Activated T-cell treated with anti-CD3 and anti-CD28 coated beads, Interleukin-2, amount 50 U/mL, for 1 hour (primary cell): ENCODE data around the gene MYH7.

Experiments used
- DNase-seq: peaks from one replicate; pipeline ENCODE4 v3.0.0-alpha.2; 2020

Gene MYH7

DNA sequence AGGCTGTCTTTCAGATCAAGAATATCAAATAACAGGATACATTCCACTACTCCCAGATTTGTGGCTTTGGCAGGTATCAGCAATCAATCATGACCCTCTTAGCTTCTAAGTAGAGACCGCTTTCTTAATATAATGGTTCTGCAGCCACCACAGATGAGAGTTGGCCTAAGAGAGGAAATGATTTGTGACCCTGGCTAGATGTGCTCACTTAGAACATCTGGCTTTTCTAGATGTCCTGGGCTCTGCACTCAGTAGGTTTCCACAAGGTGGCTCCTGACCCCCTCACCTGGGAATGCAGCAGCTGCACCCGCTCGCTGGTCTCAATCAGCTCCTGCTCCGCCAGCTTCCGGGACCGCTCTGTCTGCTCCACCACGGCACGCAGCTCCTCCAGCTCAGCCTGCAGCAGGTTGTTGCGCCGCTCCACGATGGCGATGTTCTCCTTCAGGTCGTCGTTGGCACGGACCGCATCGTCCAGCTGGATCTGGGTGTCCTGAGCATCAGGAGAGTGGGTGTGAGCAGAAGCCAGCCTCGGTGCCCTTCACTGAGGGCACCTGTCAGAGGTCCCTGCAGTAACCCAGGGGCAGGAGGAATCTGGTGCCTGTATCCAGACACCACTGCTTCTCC, 49.7 kb downstream of the MYH7 start:
- DNase-seq = no peak

DNA sequence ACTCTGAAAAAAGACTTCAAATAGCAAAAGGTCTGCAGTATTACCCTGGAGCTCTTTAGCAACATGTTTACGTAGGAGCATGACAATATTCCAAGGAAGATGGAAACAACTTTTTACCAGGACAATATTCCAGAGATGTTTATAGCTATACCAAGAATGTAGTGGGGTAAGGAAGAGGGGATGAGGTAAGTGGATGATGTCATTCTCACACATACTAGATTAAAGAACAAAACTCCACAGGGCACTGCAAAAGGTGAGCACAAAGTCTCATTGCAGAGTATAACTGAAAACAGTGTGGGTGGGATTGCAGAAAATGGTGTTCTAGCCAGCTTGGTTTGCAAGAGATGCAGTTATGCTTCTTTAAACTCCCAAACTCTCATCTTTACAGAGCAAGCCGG, 50.2 kb downstream of the MYH7 start:
- no peak for DNase-seq

DNA sequence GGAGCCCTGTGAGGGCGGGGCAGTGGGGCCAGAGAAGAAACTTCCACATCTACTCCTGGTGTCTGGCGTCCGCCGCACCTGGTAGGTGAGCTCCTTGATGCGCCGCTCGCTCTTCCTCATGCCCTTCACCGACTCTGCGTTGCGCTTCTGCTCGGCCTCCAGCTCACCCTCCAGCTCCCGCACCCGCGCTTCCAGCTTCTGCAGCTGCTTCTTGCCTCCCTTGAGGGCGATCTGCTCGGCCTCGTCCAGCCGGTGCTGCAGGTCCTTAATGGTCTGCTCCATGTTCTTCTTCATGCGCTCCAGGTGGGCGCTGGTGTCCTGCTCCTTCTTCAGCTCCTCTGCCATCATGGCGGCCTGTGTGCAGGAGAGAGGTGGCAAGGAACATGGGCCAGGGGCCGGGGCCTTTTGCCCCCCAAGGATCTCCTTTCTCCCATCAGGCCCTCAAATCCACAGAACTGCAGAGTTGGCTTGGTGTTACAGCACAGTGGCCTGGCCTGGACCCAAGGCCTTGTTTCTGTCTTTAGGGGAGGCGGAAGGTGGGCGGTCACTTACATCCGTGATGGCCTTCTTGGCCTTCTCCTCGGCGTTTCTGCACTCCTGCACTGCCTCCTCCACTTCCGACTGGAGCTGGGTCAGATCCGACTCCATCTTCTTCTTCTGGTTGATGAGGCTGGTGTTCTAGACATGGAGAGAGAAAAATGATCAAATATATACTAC, 50.9 kb downstream of the MYH7 start:
- no peak for DNase-seq

DNA sequence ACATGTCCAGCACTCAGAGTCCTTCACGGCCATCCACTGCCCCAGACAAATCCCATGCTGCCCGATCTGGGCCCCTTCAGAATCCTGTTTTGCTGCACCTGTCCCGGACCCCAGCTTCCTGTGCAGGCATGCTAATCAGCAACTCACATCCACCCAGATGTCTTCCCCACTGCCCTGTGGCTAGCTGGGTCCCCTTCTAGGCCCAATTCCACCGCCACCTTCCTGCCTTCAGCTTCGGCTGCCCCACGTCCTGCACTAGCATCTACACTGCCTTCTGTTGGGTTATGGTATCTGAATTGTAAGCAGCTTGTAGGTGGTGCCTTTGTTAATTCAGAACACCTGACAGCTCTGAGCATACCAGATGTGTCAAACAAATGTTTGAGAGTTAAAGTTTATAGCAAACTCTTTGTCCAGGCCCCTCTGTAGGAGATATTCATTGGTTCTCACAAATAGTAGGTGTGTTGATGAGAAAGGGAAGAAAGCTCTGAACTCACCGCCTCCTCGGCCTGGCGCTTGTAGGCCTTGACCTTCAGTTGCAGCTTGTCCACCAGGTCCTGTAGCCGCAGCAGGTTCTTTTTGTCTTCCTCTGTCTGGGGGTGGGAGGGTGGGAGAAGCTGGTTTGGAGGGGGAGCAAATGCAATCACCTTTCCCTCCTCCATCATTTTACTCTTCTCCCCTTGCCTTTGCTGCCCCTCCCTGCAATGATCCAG, 52.6 kb downstream of the MYH7 start:
- no peak for DNase-seq

DNA sequence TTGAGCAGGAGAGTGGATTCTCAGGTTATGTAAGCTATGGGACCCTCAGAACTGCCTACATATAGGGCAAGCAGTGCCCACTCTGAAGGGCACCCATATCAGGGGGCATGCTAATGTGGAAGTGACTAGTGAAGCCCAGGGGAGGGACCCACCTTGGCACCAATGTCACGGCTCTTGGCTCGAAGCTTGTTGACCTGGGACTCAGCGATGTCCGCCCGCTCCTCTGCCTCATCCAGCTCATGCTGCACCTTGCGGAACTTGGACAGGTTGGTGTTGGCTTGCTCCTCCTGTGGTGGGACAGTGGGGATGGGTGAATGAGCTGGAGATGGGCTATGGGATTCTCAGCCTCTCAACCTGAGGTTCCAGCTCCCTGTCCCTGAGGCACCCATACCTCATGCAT, 53.2 kb downstream of the MYH7 start:
- DNase-seq = no peak

DNA sequence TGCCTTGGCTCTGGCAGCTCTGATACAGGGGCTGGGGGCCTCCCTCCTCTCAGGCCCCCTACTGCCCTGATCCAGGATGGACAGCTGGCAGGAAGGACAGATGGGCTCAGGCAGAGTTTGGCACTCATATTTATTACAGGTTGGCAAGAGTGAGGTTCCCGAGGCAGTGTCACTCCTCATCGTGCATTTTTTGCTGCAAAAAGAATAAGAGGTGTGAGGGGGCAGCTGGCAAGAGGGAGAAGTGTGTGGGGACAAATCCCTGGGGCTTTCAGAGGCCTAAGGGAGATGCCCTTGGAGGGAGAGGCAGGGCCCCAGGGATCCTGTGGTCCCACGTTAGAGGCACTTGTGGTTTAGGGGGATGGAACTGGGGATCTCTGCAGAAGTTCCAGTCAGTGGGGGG, 53.6 kb downstream of the MYH7 start:
- no peak for DNase-seq

DNA sequence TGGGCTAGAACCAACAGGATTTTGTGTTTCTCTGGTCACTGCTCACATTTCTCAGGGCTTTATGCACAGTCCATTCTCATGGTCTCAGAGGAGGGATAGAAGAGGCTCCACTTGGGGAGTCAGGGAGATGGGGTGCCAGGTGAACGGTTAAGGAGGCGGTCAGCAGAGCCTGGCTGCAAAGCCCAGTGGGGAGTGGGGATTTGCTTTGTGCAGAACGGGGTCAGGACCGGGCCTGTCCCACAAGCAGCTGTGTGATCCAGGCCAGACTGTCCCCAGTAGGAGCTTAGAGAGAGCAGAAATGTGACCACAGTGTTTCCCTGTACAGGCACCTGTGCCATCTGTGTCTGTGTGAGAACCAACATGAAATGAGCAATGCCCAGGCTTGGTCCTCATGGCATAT, 54.5 kb downstream of the MYH7 start:
- no peak for DNase-seq

DNA sequence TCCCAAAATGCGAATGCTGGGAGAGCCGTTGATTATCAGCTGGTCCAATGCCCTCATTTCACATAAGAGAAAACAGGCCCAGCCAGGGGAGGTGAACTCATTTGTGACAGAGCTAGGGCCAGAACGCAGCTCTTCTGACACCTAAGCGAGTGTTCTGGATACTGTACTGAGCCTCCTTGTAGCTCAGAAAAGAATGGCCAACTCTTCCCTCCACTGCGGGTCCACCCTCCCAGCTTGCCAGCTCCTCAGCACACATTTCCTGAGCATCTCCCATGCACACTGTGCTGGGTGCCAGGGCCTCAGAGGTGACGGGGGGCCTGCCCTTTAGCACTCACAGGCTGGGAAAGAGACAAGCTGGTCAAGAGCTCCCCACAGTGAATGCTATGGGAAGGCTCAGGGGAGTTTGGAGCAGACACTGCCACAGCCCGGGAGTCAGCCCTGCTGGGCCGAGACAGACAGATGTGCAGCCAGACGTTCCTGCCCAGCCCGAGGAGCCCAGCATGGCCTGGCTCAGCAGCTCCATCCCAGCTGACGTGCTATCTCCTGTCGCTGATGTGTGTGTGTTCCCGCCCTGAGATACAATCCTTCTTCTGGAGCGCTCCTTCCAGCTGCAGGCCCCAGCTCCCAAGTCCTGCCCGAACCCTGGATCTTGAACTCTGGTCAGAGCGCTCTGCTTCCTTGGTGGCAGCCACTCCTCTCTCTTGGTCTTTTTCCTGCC, 55.1 kb downstream of the MYH7 start:
- DNase-seq = no peak

DNA sequence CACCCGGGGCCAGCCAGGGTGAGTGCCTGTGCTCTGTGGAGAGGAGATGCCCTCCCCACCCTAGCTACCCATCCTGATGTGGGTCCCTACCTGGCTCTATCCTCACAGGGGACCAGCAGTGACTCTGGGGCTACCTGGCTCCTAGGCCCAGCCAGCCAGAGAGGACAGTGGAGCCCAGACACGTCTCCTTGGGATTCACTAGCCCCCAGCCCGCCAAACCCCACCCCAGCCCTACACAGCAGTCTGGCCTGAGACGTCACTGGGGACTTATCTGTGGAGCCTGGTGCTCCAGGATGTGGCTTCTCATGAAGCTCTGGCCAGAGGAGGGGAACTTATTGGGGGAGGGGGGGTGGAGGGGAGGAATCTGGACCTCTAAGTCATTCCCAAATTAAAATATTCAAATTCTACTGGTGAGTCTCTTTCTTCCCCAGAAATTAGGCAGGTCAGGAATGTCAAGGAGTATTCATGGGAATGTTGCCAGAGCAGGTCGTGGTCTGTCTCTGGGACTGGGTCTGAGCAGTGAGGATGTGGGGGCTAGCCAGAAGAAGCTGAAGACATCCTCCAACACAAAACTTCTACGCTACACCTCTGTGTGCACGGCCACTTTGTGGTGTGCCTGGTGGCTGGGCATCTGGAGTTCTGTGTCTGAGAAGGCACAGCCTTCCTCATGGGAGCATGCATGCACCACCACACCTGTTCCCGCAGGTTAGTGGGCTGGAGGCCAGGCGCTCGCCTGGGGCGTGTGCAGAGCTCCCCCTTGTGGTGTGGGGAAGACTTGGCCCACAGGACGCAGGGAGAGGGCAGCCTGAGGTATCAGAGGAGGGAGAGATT, 55.9 kb downstream of the MYH7 start:
- DNase-seq = peak; percentile 76

DNA sequence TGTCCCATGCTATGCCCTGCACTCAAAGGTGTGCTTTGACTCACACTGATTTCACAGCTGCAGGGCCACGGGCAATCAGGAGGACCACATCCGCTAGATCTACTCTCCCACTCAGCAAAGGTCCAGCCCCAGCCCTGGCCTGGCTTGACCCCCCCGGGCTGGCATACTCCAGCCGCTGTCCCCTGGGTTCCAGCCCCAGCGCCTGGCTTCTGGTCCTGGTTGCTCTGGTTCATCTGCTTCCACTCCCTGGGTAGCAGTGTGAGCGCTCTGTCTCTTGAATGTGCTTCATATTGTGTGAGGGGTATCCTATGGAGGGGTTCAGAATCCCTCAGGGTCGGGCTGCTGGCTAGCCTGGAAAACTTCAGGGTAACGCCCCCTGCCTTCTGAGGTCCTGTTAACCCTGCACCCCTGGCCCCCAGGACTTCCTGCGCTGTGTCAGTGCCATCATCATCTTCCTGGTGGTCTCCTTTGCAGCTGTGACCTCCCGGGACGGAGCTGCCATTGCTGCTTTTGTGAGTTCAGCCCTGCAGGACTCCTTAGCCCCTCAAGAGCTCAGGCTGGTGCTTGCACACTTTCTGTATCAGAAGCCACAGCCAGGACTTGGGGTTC, 56.7 kb downstream of the MYH7 start:
- DNase-seq = no peak

DNA sequence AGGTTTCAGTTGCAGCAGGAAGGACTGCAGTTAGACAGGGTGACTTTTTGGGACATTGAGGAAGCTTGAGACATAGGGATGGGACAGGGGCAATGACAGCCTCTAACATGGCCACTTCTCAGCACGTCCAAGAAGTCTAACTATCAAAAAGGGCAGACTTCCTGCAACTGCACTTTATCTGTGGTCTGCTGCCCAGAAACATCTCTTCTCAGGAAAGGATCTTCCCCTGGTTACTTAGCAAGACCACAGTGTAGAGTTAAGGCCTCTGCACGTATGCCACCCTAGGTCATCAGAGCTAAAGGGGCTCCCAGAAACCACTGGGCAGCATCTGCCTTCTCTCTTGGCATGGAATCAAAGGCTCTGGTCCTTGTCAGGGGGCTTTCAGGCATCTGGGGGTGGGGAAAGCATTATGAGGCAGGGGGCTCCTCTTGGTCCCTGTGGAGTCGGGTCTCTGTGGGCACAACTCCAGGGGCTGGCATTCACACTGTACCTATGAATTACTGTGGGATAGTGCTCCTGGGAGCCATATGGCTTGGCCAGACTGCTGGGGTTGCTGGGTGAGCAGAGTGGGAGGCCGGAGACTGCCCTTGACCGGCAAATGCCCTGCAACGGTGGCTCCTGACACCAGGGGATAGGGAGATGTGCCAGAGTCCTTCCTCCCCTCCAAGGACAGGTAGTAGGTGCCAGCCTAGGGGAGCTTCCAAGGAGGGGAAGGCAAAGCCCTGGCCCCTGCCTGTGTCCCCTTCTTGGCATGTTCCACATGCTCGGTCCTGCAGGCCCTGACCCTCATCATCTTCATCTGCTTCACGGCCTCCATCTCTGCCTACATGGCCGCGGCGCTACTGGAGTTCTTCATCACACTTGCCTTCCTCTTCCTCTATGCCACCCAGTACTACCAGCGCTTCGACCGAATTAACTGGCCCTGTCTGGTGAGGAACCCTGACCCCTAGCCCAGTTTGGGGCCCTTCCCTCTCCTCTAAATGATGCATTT, 57.6 kb downstream of the MYH7 start:
- DNase-seq = no peak

DNA sequence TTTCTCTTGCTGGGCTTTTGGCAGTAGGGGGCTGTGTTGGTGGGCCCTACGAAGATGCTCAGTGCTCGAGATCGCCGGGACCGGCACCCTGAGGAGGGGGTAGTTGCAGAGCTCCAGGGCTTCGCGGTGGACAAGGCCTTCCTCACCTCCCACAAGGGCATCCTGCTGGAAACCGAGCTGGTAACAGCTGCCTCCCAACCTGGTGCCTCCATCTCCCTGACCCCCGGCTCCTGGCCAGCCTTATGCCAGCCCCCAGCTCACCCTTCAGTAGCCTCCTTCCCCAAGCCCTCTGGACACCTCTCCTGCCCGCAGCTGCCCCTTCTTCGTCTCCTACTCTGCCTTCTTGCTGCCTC, 58.3 kb downstream of the MYH7 start:
- DNase-seq = no peak

DNA sequence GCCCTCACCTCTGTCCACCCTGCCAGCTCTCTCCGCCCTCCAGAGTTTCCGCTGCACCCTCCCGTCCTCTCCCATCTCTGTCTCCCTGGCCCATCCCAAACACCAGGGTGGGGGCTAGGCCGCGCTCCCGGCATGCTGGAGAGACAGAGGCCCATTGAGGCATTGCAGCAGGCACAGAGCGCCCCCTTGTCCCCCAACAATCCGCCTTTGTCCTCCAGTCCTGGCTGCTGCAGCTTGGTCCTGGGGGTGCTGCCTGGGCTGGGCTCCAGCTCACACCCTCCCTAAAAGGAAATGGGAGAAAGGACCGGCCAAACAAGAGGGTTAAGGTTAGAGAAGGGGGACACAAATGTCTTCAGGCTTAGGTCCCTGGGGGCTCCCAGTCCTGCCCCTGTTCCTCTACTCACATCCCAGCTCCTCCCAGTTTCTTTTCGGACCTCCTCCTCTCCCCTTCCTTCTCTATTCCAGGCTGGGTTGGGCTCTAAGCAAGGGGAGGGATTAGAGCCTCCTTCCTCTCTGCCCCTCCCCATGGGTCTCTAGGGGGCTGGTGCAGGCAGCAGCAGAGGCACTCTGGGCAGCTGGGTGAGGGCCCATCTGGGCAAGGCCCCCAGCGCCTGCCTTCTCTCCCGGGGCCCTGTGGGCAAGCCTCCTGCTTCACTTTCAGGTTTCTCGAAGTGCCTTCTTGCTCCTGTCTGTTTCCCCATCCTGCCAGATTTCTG, 58.8 kb downstream of the MYH7 start, which contains the start of gene CMTM5:
CMTM5 (plus strand) TSS at position 565 of the 716 bp plus-strand sequence. CDS start 206 bp downstream, outside the sequence.
- no peak for DNase-seq

DNA sequence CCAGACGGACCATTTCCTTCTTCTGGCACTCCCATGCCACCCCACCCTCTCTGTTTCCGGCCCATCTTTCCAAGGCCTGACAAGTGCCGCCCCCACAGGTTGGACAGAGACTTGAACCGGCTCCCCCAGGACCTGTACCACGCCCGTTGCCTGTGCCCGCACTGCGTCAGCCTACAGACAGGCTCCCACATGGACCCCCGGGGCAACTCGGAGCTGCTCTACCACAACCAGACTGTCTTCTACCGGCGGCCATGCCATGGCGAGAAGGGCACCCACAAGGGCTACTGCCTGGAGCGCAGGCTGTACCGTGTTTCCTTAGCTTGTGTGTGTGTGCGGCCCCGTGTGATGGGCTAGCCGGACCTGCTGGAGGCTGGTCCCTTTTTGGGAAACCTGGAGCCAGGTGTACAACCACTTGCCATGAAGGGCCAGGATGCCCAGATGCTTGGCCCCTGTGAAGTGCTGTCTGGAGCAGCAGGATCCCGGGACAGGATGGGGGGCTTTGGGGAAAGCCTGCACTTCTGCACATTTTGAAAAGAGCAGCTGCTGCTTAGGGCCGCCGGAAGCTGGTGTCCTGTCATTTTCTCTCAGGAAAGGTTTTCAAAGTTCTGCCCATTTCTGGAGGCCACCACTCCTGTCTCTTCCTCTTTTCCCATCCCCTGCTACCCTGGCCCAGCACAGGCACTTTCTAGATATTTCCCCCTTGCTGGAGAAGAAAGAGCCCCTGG, 59.8 kb downstream of the MYH7 start:
- DNase-seq = no peak

DNA sequence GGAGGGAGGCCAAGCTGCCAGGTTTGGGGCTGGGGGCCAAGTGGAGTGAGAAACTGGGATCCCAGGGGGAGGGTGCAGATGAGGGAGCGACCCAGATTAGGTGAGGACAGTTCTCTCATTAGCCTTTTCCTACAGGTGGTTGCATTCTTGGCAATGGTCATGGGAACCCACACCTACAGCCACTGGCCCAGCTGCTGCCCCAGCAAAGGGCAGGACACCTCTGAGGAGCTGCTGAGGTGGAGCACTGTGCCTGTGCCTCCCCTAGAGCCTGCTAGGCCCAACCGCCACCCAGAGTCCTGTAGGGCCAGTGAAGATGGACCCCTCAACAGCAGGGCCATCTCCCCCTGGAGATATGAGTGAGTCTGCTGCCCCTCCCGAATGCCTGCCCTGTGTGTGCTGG, 62.4 kb downstream of the MYH7 start:
- no peak for DNase-seq

DNA sequence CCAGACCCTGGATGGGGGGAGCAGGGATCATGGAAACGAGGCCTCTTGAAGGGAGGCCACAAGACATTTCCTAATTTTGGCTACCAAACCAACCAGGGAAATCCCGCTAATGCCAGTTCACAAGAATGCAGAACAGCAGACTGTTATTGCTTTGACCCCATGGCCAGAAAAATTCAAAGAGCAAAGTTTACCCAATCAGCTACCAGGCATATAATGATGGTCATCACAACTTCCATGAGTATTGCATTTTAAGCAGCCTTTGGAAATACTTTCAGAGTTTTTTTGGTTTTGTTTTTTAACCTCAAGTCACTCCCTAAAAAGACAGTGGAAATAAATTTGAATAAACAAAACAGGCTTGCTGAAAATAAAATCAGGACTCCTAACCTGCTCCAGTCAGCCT, 63.0 kb downstream of the MYH7 start, which contains the start of gene IL25:
IL25 (plus strand) TSS at position 301 of the 400 bp plus-strand sequence.
- no peak for DNase-seq

DNA sequence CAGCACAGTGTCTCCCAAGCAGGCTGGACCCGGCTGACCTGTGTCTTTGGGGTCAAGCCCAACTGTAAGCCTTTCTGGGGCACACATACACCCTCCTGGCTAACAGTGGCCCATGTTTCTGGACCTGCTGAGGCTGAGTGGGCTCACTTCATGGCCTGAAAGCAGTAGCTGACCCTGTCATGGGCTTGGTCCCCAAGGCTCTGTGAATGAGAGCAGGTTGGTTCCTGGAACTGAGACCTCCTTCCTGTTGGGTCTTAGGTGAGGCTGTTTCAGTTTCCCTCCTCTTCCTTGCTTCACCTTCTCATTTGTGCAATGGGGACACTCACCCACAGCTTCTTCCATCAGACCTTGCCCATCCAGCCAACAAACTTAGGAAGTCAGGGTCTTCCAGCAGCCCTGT, 63.6 kb downstream of the MYH7 start:
- DNase-seq = no peak

DNA sequence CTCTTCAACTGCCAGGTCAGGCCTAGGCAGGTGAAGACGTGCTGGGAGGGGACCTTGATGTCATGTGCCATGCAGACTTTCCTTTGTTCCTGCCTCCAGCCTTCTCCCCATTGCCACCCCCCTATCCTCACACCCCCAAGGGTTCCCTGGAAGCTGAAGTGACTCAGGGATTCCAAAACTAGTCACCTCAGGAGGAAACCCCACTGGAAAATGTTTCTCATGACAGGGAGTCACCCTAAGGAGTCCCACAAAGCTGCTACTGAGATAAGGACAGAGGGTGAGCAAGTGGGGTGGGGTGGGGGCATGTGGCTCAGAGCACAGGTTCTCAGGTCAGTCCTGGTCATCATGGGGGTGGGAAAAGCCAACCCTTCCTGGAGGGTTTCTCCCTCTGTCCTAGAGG, 65.2 kb downstream of the MYH7 start:
- no peak for DNase-seq

DNA sequence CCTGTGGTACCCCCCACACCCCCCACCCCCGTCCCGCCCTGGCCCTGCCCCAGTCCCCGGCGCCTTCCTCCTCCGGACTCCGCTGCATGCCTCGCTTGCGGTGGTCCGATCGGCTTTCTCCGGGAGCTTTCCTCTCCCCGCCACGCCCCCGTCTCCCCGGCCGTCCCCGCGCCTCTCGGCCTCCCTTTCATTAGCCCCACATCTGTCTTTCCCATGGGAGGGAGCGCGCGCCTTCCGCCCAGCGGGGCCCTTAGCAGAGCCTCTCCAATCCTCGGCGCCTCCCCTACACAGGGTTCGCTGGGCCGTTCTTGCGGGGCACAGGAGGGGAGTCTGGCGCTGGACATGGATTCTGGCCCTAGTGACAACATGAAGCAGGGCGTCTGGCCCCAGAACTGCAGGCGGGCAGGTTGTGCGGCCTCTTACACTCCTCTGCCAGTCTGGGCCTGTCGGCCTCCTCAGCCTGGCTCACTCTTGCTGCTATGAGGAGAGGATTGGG, 69.0 kb downstream of the MYH7 start:
- DNase-seq = no peak
